GM21717 (cell line): ENCODE measurements around the gene LGALS7B.
A peak's percentile ranks its signal among the peaks of the same experiment; 100 is the strongest.
"Not testable (repeated sequence)": the region's sequence is repeated elsewhere in the genome, so short reads cannot be mapped to it uniquely, and the experiment has no call there.

Experiments used
- ATAC-seq: cut with Tn5 transposase; IDR thresholded peaks from one replicate; pipeline ENCODE4 v1.9.1; 2021; ENCODE audit warnings: mild to moderate bottlenecking, moderate library complexity; ENCODE audit not compliant: unreplicated experiment

The LGALS7B gene

DNA sequence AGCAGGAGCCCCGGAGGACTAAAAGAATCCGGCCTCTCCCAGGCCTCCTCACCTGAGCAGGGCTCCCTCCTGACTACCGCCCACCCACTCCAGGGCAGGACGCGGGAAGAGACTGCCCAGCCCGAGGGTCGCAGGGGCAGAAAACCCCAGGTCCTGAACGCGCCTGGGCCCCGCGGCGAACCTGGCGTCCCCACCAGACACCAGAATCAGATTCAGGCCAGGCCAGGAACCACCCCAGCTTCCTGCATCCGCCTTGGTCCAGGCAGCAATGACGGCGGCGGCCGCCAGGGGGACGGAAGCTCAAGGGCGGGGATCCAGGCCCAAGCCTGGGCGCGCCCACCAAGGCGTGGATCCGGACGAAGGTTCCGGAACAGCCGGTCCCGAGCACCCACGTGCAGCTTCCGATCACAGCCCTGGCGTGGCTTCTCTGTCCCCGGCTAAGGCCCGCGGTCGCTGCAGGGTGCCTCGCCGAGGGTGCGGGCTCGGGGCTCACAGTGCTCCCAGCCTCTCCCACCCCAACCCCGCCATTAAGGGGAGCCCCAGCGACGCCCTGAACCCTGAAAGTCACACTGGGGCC, 19.3 kb upstream of the LGALS7B start:
- ATAC-seq: no peak

DNA sequence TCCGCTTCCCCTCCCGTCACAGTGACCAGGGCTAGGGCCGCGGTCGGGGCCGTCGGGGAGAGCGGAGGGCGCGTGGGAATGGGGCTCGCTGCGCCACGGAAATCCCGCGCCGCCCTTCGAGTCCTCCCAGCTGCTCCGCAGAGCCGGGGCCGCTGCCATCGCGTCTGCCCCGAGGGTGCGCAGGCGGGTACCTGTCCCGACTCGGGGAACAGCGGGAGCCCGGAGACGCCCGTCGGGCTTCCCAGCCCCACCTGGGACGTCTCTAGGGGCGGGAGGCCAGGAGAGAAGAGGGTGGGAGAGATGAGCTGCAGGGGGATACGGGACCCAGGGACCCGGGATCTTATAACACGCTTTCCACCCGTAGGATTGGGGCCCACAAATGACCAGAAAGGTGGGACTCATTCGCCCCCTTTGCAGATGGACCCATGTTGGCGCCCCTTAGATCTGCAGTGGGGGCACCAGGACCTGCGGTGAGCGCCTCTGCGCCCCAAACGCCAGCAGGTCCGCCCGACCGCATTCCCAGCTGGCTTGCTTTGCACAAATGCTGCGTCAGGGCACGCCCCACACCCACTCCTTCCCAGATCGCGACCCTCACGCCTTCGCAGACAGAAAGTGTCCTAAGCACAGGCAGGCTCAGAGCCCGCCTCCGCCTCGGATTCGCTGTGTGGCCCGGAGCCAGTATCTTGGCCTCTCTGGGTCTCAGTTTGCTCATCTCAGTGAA, 18.6 kb upstream of the LGALS7B start:
- ATAC-seq: not testable (repeated sequence)

DNA sequence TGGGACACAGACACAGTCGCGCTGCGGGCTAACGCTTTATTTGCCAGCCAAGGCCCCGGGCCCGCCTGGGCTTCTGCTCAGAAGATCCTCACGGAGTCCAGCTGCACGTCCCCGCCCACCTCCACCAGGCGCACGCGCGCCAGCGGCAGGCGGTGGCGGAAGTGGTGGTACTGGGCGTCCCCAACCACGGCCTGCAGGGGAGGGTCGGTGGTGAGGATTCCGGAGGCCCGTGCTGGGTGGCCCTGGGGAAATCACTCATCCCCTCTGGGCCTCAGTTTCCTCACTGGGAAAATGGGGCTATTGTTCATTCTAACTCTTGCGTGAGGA, 18.1 kb upstream of the LGALS7B start:
- ATAC-seq: not testable (repeated sequence)

DNA sequence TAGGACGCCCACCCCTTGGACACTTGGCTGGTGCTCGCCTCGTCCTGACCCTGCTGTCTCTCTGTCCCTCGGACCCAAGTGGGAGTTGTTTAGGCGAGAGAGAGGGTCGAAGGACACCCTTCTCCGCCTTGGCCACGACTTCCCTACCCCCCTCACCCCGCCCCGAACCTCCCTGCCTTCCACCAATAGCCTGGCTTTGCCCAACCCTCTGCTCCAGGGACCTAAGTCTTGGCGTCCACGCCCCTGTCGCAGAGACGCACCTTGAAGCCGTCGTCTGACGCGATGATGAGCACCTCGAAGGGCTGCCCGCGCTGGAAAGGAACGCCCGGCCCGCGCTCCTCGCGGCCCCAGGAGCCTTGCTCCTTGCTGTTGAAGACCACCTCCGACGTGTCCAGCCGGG, 17.4 kb upstream of the LGALS7B start:
- ATAC-seq: not testable (repeated sequence)

DNA sequence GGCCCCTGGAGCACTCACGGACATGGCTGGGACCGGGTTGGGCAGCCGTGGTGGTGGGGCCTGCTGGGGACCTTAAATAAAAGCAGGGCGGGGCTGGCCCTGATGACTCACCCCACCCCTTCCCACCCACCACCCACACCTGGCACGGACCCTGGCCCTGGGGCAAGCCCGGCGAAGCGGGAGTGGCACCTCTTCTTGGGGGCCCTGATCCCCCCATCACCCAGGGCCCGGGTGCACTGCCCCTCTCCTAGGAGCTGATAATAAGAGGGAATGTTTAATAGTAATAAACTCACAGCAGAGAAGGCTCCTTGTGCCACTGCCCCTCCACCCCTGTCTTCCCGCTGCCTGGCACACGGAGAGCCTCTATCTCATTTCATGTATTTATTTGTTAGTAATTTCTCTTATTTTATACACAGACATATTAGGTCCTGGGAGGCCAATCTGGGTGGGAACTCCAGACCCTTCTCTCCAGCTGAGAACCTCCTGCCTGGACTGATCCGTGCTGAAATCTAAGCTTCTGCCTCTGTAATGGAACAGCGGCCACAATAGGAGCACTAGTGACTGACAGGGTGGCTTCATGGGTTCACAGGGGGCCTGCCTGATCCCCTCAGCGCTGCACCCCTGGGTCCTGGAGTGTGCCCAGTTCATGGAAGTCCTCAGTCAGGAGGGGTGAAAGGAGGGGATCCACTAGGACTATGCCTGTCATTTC, 15.4 kb upstream of the LGALS7B start, which contains the start of gene LGALS7:
Gene LGALS7, minus strand, starts transcription at position 49 of the 709 bp plus-strand sequence. Its CDS starts 25 bp downstream, at position 24.
- ATAC-seq: no peak

DNA sequence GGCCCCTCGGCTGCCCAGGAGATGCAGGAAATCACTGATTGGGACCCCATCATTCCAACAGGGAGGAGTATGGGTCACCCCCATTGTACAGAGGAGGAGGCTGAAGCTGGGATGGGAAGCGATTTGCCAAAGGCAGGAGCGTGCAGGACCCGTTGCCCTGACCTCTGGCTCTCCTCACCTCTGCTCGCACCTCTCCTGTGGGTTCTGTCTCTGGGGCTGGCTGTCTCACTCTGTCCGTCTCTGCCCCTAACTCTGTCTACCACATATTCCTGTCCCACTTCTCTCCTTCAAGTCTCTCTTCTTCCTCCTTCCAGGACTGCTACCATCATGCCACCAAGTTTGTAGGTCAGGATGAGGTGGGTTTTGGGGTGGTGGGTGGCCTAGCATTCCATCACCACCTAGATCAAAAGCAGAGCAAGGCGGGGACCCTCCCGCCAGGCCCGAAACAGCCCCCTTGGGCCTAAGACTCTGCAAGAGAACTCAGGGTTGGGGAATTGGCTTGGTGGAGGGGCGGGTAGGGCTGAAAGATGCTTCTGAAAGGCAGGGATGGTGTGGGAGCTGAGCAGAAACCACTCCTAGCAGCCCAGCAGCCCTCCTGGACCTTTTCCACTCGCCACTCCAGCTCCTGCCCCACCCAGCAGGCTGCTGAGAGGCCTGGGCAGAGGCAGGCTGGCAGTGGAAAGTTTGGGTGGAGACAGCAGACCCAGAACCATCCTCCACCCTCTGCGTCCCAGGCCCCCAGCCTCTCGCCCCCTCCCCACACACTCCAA, 14.6 kb upstream of the LGALS7B start:
- ATAC-seq: no peak

DNA sequence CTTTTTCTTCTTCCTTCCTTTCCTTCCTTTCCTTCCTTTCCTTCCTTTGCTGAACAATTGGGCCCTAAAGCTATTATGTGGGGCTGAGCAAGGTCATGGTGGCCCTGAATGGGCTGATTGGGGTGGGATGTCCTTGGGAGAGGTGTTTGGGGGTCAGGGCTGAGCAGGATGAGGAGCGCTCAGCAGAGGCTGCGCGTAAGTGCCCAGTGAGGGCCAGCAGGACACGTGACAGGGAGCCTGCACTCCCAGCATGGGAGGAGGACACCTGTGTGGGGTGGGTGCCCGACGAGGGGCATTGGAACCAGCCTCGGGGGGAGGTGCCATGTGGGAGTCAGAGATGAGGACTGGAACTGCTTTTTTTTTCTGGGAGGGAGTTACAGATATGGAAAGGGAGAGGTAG, 10.3 kb upstream of the LGALS7B start:
- ATAC-seq: no peak

DNA sequence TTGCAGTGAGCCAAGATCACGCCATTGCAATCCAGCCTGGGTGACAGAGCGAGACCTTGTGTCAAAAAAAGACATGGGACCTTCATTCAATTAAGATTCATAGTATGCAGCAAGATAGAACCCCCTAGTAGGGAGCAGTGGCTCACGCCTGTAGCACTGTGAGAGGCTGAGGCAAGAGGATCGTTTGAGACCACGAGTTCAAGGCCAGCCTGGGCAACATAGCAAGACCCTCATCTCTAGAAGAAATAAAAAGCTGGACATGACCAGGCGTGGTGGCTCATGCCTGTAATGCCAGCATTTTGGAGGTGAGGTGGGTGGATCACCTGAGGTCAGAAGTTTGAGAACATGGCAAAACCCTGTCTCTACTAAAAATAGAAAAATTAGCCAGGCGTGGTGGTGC, 8.6 kb upstream of the LGALS7B start:
- ATAC-seq: no peak

DNA sequence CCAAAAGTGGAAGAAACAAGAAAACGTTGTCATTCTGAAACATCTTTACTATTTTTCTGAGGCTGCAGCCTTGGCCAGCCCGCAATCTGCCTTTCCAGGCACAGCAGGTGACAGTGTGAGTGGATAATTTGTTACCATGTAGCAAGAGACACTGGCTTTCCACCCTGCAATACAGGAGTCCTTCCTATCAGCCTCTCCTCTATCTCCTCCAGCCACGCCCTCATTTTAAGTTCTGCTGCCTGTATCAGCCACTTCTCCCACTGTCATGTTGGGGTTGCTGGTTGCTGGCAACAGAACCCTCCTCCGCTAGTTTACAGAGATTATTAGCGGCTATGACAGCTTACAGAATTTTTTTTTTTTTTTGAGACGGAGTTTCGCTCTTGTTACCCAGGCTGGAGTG, 7.9 kb upstream of the LGALS7B start:
- no peak for ATAC-seq

DNA sequence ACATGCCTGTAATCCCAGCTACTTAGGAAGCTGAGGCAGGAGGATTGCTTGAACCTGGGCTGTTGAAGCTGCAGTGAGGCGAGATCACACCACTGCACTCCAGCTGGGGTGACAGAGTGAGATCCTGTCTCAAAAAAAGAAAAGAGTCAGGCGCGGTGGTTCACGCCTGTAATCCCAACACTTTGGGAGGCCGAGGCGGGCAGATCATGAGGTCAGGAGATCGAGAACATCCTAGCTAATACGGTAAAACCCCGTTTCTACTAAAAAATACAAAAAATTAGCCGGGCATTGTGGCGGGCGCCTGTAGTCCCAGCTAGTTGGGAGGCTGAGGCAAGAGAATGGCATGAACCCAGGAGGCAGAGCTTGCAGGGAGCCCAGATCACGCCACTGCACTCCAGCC, 6.8 kb upstream of the LGALS7B start:
- not testable (repeated sequence) for ATAC-seq

DNA sequence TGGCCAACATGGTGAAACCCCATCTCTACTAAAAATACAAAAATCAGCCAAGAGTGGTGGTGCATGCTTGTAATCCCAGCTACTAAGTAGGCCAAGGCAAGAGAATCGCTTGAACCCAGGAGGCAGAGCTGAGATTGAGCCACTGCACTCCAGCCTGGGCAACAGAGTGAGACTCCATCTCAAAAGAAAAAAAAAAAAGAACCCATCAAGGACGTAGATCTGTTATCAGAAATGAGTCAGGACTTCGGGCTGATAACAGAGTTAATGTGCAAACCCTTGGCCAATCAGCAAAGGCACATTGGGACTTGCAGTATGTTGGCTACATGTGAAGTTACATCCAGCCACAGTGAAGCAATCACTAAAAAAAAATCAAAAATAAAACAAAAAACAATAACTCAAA, 4.8 kb upstream of the LGALS7B start:
- ATAC-seq: no peak

DNA sequence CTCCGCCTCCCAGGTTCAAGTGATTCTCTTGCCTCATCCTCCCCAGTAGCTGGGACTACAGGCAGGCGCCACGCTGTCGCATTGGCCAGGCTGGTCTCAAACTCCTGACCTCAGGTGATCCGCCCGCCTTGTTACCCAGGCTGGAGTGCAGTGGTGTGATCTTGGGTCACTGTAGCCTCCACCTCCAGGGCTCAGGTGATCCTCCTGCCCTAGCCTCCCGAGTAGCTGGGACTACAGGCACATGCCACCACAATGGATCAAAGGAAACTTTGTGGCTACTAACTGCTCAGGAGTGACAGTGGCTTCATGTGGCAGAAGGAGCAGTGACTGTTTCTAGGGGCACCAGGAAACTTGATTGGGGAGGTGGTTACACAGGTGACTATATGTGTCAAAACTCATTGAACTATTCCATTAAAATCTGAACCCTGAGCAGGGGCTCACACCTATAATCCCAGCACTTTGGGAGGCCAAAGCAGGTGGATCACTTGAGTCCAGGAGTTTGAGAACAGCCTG, 3.8 kb upstream of the LGALS7B start:
- ATAC-seq: no peak

DNA sequence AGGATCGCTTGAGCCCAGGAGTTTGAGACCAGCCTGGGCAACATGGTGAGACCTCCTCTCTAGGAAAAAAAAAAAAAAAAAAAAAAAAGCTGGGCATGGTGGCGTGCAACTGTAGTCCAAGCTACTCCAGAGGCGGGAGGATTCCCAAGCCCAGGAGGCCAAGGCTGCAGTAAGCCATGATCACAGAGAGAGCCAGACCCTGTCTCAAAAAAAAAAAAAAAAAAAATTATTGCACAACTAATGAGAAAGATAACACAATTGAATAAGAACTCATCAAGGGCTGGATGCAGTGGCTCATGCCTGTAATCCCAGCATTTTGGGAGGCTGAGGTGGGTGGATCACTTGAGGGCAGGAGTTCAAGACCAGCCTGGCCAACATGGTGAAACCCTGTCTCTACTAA, 2.9 kb upstream of the LGALS7B start:
- ATAC-seq: not testable (repeated sequence)

DNA sequence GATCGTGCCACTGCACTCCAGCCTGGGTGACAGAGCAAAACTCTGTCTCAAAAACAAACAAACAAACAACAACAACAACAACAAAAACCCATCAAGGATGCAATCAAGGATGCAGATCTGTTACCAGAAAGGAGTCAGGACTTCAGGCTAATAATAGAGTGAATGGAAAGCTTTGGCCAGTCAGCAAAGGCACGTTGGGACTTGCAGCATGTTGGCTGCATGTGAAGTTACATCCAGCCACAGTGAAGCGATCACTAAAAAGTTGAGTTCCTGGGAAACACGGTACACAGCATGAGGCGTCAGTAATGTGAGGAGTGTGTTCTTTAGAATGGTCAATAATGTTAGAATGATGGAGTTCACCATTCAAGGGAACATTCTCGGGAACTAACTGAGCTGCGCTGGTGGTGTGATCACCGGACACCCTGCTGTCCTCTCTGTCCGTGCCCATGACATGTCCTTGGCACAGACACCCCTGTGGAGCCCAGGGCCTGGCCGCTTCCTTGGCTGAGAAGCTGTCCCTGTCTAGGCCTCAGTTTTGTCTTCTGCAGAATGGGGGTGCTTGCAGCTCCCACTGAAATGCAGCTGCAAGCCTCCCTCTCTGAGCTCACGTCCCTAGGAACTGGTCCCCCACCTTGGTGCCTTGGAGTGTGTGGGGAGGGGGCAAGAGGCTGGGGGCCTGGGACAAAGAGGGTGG, 2.3 kb upstream of the LGALS7B start:
- ATAC-seq: no peak

DNA sequence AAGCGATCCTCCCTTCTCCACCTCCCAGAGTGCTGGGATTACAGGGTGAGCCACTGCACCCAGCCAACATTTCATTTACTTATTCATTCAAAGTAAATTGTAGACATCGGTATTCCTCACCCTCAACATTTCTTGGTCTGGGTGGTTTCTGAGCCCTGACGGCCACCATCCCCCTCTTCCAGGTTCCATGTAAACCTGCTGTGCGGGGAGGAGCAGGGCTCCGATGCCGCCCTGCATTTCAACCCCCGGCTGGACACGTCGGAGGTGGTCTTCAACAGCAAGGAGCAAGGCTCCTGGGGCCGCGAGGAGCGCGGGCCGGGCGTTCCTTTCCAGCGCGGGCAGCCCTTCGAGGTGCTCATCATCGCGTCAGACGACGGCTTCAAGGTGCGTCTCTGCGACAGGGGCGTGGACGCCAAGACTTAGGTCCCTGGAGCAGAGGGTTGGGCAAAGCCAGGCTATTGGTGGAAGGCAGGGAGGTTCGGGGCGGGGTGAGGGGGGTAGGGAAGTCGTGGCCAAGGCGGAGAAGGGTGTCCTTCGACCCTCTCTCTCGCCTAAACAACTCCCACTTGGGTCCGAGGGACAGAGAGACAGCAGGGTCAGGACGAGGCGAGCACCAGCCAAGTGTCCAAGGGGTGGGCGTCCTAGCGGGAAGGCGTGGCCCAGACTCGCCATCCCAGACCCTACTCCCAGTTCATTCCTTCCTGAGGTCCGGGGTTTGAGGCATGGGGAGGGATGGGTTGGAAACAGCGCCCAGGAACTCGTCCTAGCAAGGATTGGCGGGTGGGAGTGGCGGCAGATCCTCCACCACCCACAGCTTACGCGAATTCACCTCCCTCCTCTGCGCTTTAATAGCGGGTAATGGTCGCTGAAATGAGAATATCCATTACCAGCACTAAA, 1.8 kb downstream of the LGALS7B start:
- ATAC-seq: not testable (repeated sequence)

DNA sequence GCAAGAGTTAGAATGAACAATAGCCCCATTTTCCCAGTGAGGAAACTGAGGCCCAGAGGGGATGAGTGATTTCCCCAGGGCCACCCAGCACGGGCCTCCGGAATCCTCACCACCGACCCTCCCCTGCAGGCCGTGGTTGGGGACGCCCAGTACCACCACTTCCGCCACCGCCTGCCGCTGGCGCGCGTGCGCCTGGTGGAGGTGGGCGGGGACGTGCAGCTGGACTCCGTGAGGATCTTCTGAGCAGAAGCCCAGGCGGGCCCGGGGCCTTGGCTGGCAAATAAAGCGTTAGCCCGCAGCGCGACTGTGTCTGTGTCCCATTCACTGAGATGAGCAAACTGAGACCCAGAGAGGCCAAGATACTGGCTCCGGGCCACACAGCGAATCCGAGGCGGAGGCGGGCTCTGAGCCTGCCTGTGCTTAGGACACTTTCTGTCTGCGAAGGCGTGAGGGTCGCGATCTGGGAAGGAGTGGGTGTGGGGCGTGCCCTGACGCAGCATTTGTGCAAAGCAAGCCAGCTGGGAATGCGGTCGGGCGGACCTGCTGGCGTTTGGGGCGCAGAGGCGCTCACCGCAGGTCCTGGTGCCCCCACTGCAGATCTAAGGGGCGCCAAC, 2.6 kb downstream of the LGALS7B start:
- peak; percentile 52 for ATAC-seq

DNA sequence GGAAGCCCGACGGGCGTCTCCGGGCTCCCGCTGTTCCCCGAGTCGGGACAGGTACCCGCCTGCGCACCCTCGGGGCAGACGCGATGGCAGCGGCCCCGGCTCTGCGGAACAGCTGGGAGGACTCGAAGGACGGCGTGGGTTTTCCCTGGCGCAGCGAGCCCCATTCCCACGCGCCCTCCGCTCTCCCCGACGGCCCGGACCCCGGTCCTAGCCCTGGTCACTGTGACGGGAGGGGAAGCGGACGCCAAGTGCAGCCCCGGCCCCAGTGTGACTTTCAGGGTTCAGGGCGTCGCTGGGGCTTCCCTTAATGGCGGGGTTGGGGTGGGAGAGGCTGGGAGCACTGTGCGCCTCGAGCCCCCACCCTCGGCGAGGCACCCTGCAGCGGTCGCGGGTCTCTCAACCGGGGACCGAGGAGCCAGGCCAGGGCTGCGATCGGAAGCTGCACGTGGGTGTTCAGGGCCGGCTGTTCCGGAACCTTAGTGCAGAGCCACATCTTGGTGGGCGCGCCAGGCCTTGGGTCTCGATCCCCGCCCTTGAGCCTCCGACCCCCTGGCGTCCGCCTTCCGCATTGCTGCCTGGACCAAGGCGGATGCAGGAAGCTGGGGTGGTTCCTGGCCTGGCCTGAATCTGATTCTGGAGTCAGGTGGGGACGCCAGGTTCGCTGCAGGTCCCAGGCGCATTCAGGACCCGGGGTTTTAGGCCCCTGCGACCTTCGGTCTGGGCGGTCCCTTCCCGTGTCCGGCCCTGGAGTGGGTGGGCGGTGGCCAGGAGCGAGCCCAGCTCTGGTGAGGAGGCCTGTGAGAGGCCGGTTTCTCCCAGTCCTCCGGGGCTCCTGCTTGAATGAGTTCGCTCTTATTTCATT, 3.5 kb downstream of the LGALS7B start:
- ATAC-seq: no peak

DNA sequence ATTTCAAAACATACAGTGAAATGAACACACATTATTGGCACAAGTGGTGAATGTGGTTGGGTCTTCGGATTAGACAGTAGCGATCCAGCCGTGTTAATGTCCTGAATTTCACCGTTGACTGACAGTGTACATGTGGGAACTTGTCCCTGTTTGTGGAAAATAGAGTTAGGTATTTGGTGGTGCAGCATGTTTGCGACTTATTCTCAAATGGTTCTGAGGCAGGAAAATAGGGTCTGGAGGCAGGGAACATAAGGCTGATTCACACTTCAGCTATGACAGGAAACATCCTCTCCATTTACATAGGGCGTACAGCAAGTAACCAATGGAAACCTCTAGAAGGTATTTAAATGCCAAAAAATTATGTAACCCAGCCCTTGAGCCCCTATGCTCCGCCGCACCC, 4.2 kb downstream of the LGALS7B start:
- no peak for ATAC-seq
